ENCODE measurements around the gene SRSF2. TPM values are rescaled to one million over a fixed set of nuclear protein-coding genes. Genes with fewer than 3 reads are reported as not detected.
"Not testable (repeated sequence)": the region's sequence is repeated elsewhere in the genome, so short reads cannot be mapped to it uniquely, and the experiment has no call there.

The SRSF2 gene
- total RNA-seq, 1 donor from 2014 or later = 329 TPM

GRCh38 chr17:76700617-76701470 lies 36.3 kb downstream of the SRSF2 start:
- Mint-ChIP-seq H3K36me3 (no peaks in the 10 kb centered on the region), H3K9me3 (no peaks in the 10 kb centered on the region), H3K27me3 (ENCODE audit: insufficient read depth, low read depth) (peaks cover 7% of the 10 kb centered on the region), H3K4me3 (peak overlapping the region; percentile 71), H3K4me1 (peaks cover 69% of the 10 kb centered on the region), H3K27ac (peak overlapping the region; percentile 88)
- no peak overlapping the region for H3K4me3 ChIP-seq
- no peaks in the 10 kb centered on the region for H3K27me3 ChIP-seq
- H3K79me2 ChIP-seq (ENCODE audit: low read depth) = peaks cover 20% of the 10 kb centered on the region
- peaks cover 43% of the 10 kb centered on the region for H3K4me1 ChIP-seq
- no peak for TF ChIP-seq EZH2phosphoT487 (IDR thresholded peaks at IDR 0.05)
- no peak for TF ChIP-seq CTCF (IDR thresholded peaks at IDR 0.05)
- TF ChIP-seq EZH2 (IDR thresholded peaks at IDR 0.05) = no peak
- no peak overlapping the region for H3K27ac ChIP-seq
- peaks cover 18% of the 10 kb centered on the region for H4K20me1 ChIP-seq (ENCODE audit: low read depth)
- no peak overlapping the region for H3K9ac ChIP-seq
- H3K9me3 ChIP-seq (ENCODE audit: low read depth) = no peaks in the 10 kb centered on the region
- no peak overlapping the region for H2AFZ ChIP-seq (replicated peaks)
- peak overlapping the region; percentile 62 for H3K4me2 ChIP-seq
- H3F3A ChIP-seq (ENCODE audit: low read depth) = peaks cover 28% of the 10 kb centered on the region
- peak; percentile 63 for DNase-seq (ENCODE audit: low spot score)
- H3K36me3 ChIP-seq = no peaks in the 10 kb centered on the region

GRCh38 chr17:76700270-76700616 lies 36.9 kb downstream of the SRSF2 start:
- peaks cover 7% of the 10 kb centered on the region for H3K27me3 Mint-ChIP-seq (ENCODE audit: insufficient read depth, low read depth)
- H3K4me1 Mint-ChIP-seq = peaks cover 75% of the 10 kb centered on the region
- H3K4me2 ChIP-seq = peak overlapping the region; percentile 62
- peaks cover 20% of the 10 kb centered on the region for H3K79me2 ChIP-seq (ENCODE audit: low read depth)
- H3K4me1 ChIP-seq = peaks cover 43% of the 10 kb centered on the region
- H3K9me3 ChIP-seq (ENCODE audit: low read depth) = no peaks in the 10 kb centered on the region
- no peak for DNase-seq (ENCODE audit: low spot score)
- no peak overlapping the region for H3K27ac ChIP-seq
- H3K4me3 Mint-ChIP-seq = peak overlapping the region; percentile 71
- H3K9me3 Mint-ChIP-seq = no peaks in the 10 kb centered on the region
- TF ChIP-seq EZH2 (IDR thresholded peaks at IDR 0.05) = no peak
- no peak for TF ChIP-seq CTCF (IDR thresholded peaks at IDR 0.05)
- no peak for TF ChIP-seq EZH2phosphoT487 (IDR thresholded peaks at IDR 0.05)
- peak overlapping the region; percentile 88 for H3K27ac Mint-ChIP-seq
- peaks cover 18% of the 10 kb centered on the region for H4K20me1 ChIP-seq (ENCODE audit: low read depth)
- H3K36me3 ChIP-seq = no peaks in the 10 kb centered on the region
- no peak overlapping the region for H3K4me3 ChIP-seq
- no peak overlapping the region for H2AFZ ChIP-seq (replicated peaks)
- no peak overlapping the region for H3K9ac ChIP-seq
- H3K36me3 Mint-ChIP-seq = peaks cover 2% of the 10 kb centered on the region
- H3K27me3 ChIP-seq = no peaks in the 10 kb centered on the region
- H3F3A ChIP-seq (ENCODE audit: low read depth) = peaks cover 28% of the 10 kb centered on the region

- peak overlapping the region; percentile 43 for H3K4me3 Mint-ChIP-seq
- not testable (repeated sequence) for H3K9me3 ChIP-seq (ENCODE audit: low read depth); H3K36me3 Mint-ChIP-seq; H2AFZ ChIP-seq (replicated peaks); H3K9me3 Mint-ChIP-seq; H3K36me3 ChIP-seq; H3K27me3 Mint-ChIP-seq (ENCODE audit: insufficient read depth, low read depth); DNase-seq (ENCODE audit: low spot score); H3K9ac ChIP-seq; H3K27me3 ChIP-seq; H3K27ac Mint-ChIP-seq; H3K4me3 ChIP-seq
- H3K4me1 Mint-ChIP-seq = peaks cover 71% of the 10 kb centered on the region
- peaks cover 20% of the 10 kb centered on the region for H3K79me2 ChIP-seq (ENCODE audit: low read depth)
- H3K4me1 ChIP-seq = peaks cover 46% of the 10 kb centered on the region
- H3K4me2 ChIP-seq = peak overlapping the region; percentile 68
- H4K20me1 ChIP-seq (ENCODE audit: low read depth) = peaks cover 18% of the 10 kb centered on the region
- peak overlapping the region; percentile 57 for H3K27ac ChIP-seq
- peaks cover 28% of the 10 kb centered on the region for H3F3A ChIP-seq (ENCODE audit: low read depth)
Observed at GRCh38 chr17:76698466-76698977, 38.6 kb downstream of the SRSF2 start.
